Naive thymus-derived CD4-positive, alpha-beta T cell (primary cell): Measurements from ENCODE around the gene CCDC88B. TPM values are rescaled to one million over a fixed set of nuclear protein-coding genes. Genes with fewer than 3 reads are reported as not detected.
"Not testable (repeated sequence)": the region's sequence is repeated elsewhere in the genome, so short reads cannot be mapped to it uniquely, and the experiment has no call there.

Source experiments
- ATAC-seq: fragments of 150-1000 bp; cut with Tn5 transposase; 2 replicates; pipeline ENCODE4 v1.10.0; 2021; ENCODE audit warnings: mild to moderate bottlenecking, moderate library complexity
- CTCF ChIA-PET: fragments of 350-600 bp; sonication (Branson Sonifier 250); formaldehyde crosslinking; loops from one replicate; lab custom pipeline; 2021; ENCODE audit warnings: antibody characterized with exemption; lab: Charles Lee
- POLR2A ChIA-PET: fragments of 350-600 bp; sonication (Branson Sonifier 250); formaldehyde crosslinking; loops from one replicate; lab custom pipeline; 2021; ENCODE audit warnings: antibody characterized with exemption, inconsistent platforms; lab: Charles Lee
- DNase-seq, 9 donors: peaks; one replicate each; pipeline versions ENCODE4 v3.0.0 to v3.0.0-alpha.2; 2020 to 2022; ENCODE audit warnings: mixed read lengths in 1 of 9
- H3K27ac ChIP-seq: one replicate; pipeline ENCODE4 v1.7.0; 2013; ENCODE audit warnings: mild to moderate bottlenecking, low read depth, low read length, moderate library complexity
- H3K27me3 ChIP-seq, 2 donors: one replicate each; pipeline ENCODE4 v1.7.0; 2013; ENCODE audit warnings: low read length in 2 of 2, mild to moderate bottlenecking in 2 of 2, moderate library complexity in 2 of 2; ENCODE audit not compliant: control insufficient read depth in 2 of 2, insufficient read depth in 2 of 2
- H3K36me3 ChIP-seq, 3 experiments: 1 replicate in 2 of 3; 2 replicates in 1 of 3; pipeline ENCODE4 v1.7.0; 2013; ENCODE audit warnings: low read length in 3 of 3, mild to moderate bottlenecking in 3 of 3, moderate library complexity in 1 of 3; ENCODE audit not compliant: insufficient read depth in 3 of 3, control insufficient read depth in 2 of 3
- H3K4me1 ChIP-seq, 2 donors: one replicate each; pipeline ENCODE4 v1.7.0; 2013; ENCODE audit warnings: low read length in 2 of 2, mild to moderate bottlenecking in 2 of 2, moderate library complexity in 1 of 2; ENCODE audit not compliant: control insufficient read depth in 2 of 2, insufficient read depth in 2 of 2
- H3K4me3 ChIP-seq: 2 replicates; pipeline ENCODE4 v1.7.0; 2013; ENCODE audit warnings: mild to moderate bottlenecking, low read length
- H3K9me3 ChIP-seq, 3 experiments: 1 replicate in 2 of 3; 2 replicates in 1 of 3; pipeline ENCODE4 v1.7.0; 2013; ENCODE audit warnings: low read length in 3 of 3; ENCODE audit not compliant: control insufficient read depth in 2 of 3
- H3K27ac Mint-ChIP-seq, 9 donors: one replicate each; pipeline ENCODE4 v1.8.0; 2020 to 2022; ENCODE audit warnings: mixed read lengths in 9 of 9, mild to moderate bottlenecking in 8 of 9, moderate library complexity in 5 of 9, inconsistent platforms in 2 of 9
- H3K27me3 Mint-ChIP-seq, 5 donors: one replicate each; pipeline ENCODE4 v1.8.0; 2021 to 2022; ENCODE audit warnings: mixed read lengths in 5 of 5, mild to moderate bottlenecking in 1 of 5
- H3K36me3 Mint-ChIP-seq, 5 donors: one replicate each; pipeline ENCODE4 v1.8.0; 2020 to 2022; ENCODE audit warnings: mixed read lengths in 5 of 5, mild to moderate bottlenecking in 3 of 5, inconsistent platforms in 1 of 5
- H3K4me1 Mint-ChIP-seq, 7 donors: one replicate each; pipeline ENCODE4 v1.8.0; 2020 to 2022; ENCODE audit warnings: mixed read lengths in 7 of 7, mild to moderate bottlenecking in 3 of 7, inconsistent platforms in 1 of 7
- H3K4me3 Mint-ChIP-seq, 10 donors: one replicate each; pipeline ENCODE4 v1.8.0; 2020 to 2022; ENCODE audit warnings: mild to moderate bottlenecking in 10 of 10, mixed read lengths in 10 of 10, moderate library complexity in 6 of 10, inconsistent platforms in 2 of 10
- H3K9me3 Mint-ChIP-seq, 11 donors: one replicate each; pipeline ENCODE4 v1.8.0; 2020 to 2022; ENCODE audit warnings: mixed read lengths in 11 of 11, mild to moderate bottlenecking in 4 of 11, inconsistent platforms in 1 of 11, moderate library complexity in 1 of 11
- intact Hi-C, 2 donors: fragments of 100-400 bp; cut with micrococcal nuclease; formaldehyde crosslinking; loops; one replicate each; pipeline ENCODE4 v1.15.1; 2023
- polyA plus RNA-seq, 2 donors: library from polyadenylated mRNA; unstranded; fragments of 300-500 nt; fragmentation: Illumina TruSeq; gene quantifications; one replicate each; pipeline ENCODE4 v1.2.3, GENCODE V29; 2021
- total RNA-seq, 6 experiments: library from RNA in 5 of 6; stranded (reverse) in 5 of 6; gene quantifications; 1 replicate in 5 of 6; 2 replicates in 1 of 6; pipeline ENCODE4 v1.2.3 and lab custom pipeline; 2021 to 2026

Gene CCDC88B
- total and polyA plus RNA-seq, 7 experiments from 2014 or later, result 12.8 to 182 (median 74.3) TPM

DNA sequence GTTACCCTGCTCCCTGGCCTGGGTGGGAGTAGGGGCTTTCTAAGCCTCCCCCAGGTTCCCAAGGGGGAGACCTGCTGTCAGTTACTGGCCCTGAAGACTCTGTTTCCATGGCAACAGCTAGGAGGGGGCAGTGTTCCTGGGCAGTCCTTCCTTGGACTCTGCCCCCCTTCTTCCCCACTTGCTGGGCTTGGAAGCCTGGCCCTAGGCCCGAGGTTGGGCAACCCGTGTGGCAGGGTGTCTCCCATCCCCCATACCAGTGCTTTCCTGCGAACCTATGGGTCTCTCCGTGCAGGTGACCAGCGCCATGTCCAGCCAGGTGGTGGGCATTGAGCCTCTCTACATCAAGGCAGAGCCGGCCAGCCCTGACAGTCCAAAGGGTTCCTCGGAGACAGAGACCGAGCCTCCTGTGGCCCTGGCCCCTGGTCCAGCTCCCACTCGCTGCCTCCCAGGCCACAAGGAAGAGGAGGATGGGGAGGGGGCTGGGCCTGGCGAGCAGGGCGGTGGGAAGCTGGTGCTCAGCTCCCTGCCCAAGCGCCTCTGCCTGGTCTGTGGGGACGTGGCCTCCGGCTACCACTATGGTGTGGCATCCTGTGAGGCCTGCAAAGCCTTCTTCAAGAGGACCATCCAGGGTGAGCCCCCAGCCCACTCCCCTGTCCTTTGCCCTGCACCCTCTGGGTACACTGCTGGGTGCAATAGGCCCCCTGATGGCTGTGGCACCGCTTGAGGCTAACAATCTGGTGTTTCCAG is 33.0 kb upstream of the CCDC88B start:
- no peak for DNase-seq
- Mint-ChIP-seq H3K4me1 (peaks cover 14 to 33% (median 26%) of the 10 kb centered on the region in 7 donors), H3K9me3 (no peaks in the 10 kb centered on the region)

DNA sequence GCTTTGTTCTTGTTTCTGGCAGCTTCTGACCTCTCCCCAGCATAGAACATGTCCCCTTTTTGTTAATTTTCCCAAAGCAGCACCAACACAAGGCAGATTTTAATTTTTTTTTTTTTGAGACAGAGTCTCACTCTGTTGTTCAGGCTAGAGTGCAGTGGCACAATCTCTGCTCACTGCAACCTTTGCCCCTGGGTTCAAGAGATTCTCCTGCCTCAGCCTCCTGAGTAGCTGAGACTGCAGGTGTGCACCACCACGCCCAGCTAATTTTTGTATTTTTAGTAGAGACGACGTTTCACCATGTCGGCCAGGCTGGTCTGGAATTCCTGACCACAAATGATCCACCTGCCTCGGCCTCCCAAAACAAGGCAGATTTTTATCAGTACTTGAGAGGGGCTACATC is 32.2 kb upstream of the CCDC88B start:
- Mint-ChIP-seq H3K4me1 (peaks cover 19 to 36% (median 31%) of the 10 kb centered on the region in 7 donors), H3K27ac (peak overlapping the region in 5 of 9 donors; percentile 1 to 69 (median 24)), H3K4me3 (peak overlapping the region in 9 of 10 donors; percentile 37 to 98 (median 54))
- peaks cover 14 to 17% of the 10 kb centered on the region in 2 donors for H3K4me1 ChIP-seq
- H3K27me3 Mint-ChIP-seq, H3K27me3 ChIP-seq, ATAC-seq, H3K9me3 ChIP-seq, H3K9me3 Mint-ChIP-seq, DNase-seq, H3K27ac ChIP-seq, H3K36me3 ChIP-seq, H3K4me3 ChIP-seq, CTCF ChIA-PET, H3K36me3 Mint-ChIP-seq: not testable (repeated sequence)
- POLR2A ChIA-PET, result interaction anchor here (0.6 to 1.8 kb wide), 5 partner anchors 9 to 429 kb away, joined by 3 to 13 read pairs (median 4); partner anchors contain the start of genes PRDX5 and TRMT112
- intact Hi-C loops, result loop anchor here in 1 of 2 donors (5.0 kb wide), 1 partner anchor 955 kb away; the partner anchor contains the start of gene POLA2

More for the DNA sequence above, 33.0 kb upstream of the CCDC88B start:
- POLR2A ChIA-PET, result interaction anchor here (0.6 to 1.8 kb wide), 4 partner anchors 10 to 428 kb away, joined by 3 to 13 read pairs (median 4); partner anchors contain the start of genes PRDX5 and TRMT112
- ATAC-seq, result no peak
- Mint-ChIP-seq H3K27ac (peak overlapping the region in 6 of 9 donors; percentile 24 to 95 (median 79)), H3K4me3 (peak overlapping the region; percentile 44 to 98 (median 96)), H3K27me3 (peaks cover 0 to 8% (median under 1%) of the 10 kb centered on the region in 5 donors), H3K36me3 (peaks cover 0 to 8% (median 0%) of the 10 kb centered on the region in 5 donors)
- Histone ChIP-seq H3K27ac (peak overlapping the region; percentile 69), H3K4me1 (peaks cover 14 to 17% of the 10 kb centered on the region in 2 donors), H3K27me3 (no peaks in the 10 kb centered on the region), H3K36me3 (no peaks in the 10 kb centered on the region), H3K4me3 (peak overlapping the region; percentile 81), H3K9me3 (no peaks in the 10 kb centered on the region)
- intact Hi-C loops, result loop anchor here in 1 of 2 donors (1.0 to 5.0 kb wide), 2 partner anchors 333 to 955 kb away; partner anchors contain the start of genes COX8A and POLA2
- CTCF ChIA-PET, result interaction anchor here (1.1 kb wide), 1 partner anchor 10 kb away, joined by 4 read pairs; the partner anchor contains the start of genes PRDX5 and TRMT112

DNA sequence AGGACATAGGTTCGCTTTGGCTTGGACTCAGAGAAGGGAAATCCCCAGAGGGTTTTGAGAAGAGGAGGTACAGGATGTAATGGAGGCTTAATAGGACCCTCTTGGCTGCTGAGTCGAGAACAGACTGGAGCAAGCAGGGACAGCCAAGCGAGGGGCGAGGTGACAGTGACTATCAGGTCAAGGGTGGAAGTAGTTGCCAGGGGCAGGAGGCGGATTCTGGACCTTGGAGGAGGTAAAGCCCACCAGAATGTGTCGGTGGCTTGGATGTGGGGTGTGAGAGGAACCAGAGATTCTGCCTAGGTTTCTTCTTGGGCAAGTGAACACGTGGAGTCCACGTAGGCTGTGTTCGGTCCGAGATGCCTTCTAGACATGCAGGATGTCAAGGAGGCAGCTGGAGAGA is 27.1 kb upstream of the CCDC88B start:
- H3K27ac Mint-ChIP-seq, result peak overlapping the region in 8 of 9 donors; percentile 9 to 86 (median 72)
- ChIA-PET CTCF (no interaction called here), POLR2A (interaction anchor here (1.3 to 1.4 kb wide), 2 partner anchors 72 to 127 kb away, joined by 3 read pairs; partner anchors contain the start of genes FKBP2 and STIP1)
- H3K9me3 Mint-ChIP-seq, result no peaks in the 10 kb centered on the region
- Histone ChIP-seq H3K27me3 (no peaks in the 10 kb centered on the region), H3K9me3 (no peaks in the 10 kb centered on the region), H3K4me3 (no peak overlapping the region), H3K36me3 (peaks cover 0 to 26% (median 0%) of the 10 kb centered on the region in 3 experiments), H3K27ac (no peak overlapping the region), H3K4me1 (peaks cover 0 to 4% of the 10 kb centered on the region in 2 donors)
- H3K27me3 Mint-ChIP-seq, result no peaks in the 10 kb centered on the region
- ATAC-seq (no peak), DNase-seq (no peak)
- H3K4me1 Mint-ChIP-seq, result peaks cover 20 to 33% (median 25%) of the 10 kb centered on the region in 7 donors
- peak overlapping the region in 2 of 10 donors; percentile 16 to 19 for H3K4me3 Mint-ChIP-seq
- intact Hi-C loops, result no loop called here
- H3K36me3 Mint-ChIP-seq, result peaks cover 0 to 14% (median 0%) of the 10 kb centered on the region in 5 donors

DNA sequence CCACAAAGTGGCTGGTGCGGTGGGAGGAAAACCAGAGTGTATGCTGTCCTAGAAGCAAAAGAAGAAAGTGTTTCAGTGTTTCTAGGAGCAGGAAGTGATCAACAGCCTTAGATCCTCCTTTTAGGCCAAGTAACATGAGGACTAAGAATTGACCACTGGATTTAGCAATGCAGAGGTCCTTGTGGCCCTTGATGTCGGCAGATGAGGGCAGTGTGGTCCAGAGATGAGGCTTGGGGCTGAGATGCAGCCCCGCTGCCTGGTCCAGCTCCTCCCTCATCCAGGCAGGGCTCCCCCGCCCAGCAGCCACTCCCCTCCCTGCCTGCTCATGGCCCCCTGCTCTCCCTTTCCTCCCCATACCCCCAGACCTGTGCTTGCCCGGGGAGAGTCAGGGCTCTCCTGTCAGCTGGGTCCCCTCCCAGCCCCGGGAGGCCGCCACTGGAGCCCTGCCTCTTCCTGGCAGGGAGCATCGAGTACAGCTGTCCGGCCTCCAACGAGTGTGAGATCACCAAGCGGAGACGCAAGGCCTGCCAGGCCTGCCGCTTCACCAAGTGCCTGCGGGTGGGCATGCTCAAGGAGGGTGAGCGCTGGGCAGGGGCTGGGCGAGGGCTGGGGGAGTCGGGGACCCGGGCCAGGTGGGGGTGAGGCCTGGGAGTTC is 26.4 kb upstream of the CCDC88B start:
- intact Hi-C loops, result no loop called here
- ChIA-PET POLR2A (interaction anchor here (1.3 kb wide), 1 partner anchor 72 kb away, joined by 3 read pairs; the partner anchor contains the start of gene FKBP2), CTCF (no interaction called here)
- ATAC-seq (no peak), DNase-seq (no peak)
- no peaks in the 10 kb centered on the region for H3K27me3 ChIP-seq
- H3K36me3 ChIP-seq, result peaks cover 0 to 26% (median 0%) of the 10 kb centered on the region in 3 experiments
- H3K9me3 ChIP-seq, result no peaks in the 10 kb centered on the region
- Mint-ChIP-seq H3K27ac (peak overlapping the region in 4 of 9 donors; percentile 14 to 86 (median 77)), H3K4me3 (peak overlapping the region in 2 of 10 donors; percentile 16 to 19), H3K27me3 (no peaks in the 10 kb centered on the region), H3K9me3 (no peaks in the 10 kb centered on the region), H3K4me1 (peaks cover 20 to 36% (median 25%) of the 10 kb centered on the region in 7 donors), H3K36me3 (peaks cover 0 to 15% (median 0%) of the 10 kb centered on the region in 5 donors)
- H3K4me3 ChIP-seq, result no peak overlapping the region
- H3K27ac ChIP-seq, result no peak overlapping the region
- H3K4me1 ChIP-seq, result peaks cover 0 to 4% of the 10 kb centered on the region in 2 donors

DNA sequence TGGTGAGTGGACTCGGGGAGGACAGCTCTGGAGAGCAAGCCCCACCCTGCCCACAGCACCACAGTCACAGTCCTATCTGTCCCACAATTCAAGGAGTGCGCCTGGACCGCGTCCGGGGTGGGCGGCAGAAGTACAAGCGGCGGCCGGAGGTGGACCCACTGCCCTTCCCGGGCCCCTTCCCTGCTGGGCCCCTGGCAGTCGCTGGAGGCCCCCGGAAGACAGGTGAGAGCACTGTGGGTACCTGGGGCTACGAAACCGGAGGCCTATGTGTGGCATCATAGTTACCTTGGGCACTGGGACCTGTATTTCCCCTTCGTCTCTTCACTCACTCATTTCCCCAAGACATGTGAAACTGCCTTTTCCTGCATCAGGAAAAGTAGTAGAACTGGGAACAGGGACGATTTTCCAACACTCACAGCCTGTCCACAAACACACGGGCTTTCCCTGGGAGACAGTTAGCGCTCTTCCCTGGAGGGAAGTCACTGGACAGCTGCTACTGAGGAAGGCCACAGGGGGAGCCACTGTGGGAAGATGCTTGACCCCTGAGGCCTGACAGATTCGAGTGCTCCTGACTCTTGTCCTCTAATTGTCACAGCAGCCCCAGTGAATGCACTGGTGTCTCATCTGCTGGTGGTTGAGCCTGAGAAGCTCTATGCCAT is 25.7 kb upstream of the CCDC88B start:
- ChIA-PET POLR2A (interaction anchor here (1.3 kb wide), 1 partner anchor 73 kb away, joined by 3 read pairs; the partner anchor contains the start of gene FKBP2), CTCF (no interaction called here)
- Mint-ChIP-seq H3K36me3 (peaks cover 0 to 19% (median 0%) of the 10 kb centered on the region in 5 donors), H3K9me3 (no peaks in the 10 kb centered on the region), H3K27ac (peak overlapping the region in 2 of 9 donors; percentile 43 to 66), H3K27me3 (no peaks in the 10 kb centered on the region), H3K4me3 (no peak overlapping the region), H3K4me1 (peaks cover 24 to 41% (median 30%) of the 10 kb centered on the region in 7 donors)
- no peak for ATAC-seq
- Histone ChIP-seq H3K4me3 (no peak overlapping the region), H3K4me1 (peaks cover 6 to 7% of the 10 kb centered on the region in 2 donors), H3K27me3 (no peaks in the 10 kb centered on the region), H3K9me3 (no peaks in the 10 kb centered on the region), H3K27ac (no peak overlapping the region), H3K36me3 (peaks cover 0 to 26% (median 0%) of the 10 kb centered on the region in 3 experiments)
- DNase-seq, result no peak
- intact Hi-C loops, result no loop called here
